ENCODE data around the gene MRPL36.
"Not testable (repeated sequence)": the region's sequence is repeated elsewhere in the genome, so short reads cannot be mapped to it uniquely, and the experiment has no call there.

Gene MRPL36

DNA sequence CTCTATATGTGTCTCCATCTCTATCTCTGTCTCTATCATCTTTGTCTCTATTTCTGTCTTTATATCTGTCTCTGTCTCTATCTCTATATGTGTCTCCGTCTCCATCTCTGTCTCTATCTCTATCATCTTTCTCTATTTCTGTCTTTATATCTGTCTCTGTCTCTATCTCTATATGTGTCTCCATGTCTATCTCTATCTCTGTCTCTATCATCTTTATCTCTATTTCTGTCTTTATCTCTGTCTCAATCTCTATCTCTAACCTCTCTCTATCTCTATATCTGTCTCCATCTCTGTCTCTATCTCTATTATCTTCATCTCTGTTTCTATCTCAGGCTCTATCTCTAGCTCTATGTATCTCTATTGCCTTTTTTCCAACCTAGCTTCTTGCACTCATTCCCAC, 46.1 kb upstream of the MRPL36 start:
- no peak overlapping the region for H3K4me3 ChIP-seq (ENCODE audit: low read length)
- H3K4me1 ChIP-seq (ENCODE audit: low read length): no peaks in the 10 kb centered on the region

DNA sequence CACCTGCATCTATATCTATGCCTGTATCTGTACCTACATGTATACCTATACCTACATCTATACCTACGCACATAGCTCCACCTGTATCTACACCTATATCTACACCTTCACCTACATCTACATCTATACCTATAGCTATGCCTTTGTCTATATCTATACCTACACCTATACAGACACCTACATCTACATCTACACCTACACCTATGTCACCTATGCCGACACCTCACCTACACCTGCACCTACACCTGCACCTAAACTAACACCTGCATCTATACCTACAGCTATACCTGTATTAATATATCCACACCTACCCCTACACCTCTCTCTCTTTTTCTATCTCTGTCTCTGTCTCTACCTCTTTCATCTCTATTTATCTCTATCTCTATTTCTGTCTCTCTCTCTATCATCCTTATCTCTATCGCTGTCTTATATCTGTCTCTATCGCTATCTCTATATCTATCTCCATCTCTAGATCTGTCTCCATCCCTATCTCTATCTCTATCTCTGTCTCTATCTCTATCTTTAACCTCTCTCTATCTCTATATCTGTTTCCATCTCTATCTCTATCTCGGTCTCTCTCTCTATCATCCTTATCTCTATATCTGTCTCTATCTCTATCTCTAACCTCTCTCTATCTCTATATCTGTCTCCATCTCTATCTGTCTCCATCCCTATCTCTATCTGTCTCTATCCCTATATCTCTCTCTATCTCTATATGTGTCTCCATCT, 45.2 kb upstream of the MRPL36 start:
- TF ChIP-seq EZH2phosphoT487 (IDR thresholded peaks at IDR 0.05; ENCODE audit: low read depth) (no peak), CTCF (IDR thresholded peaks at IDR 0.05; ENCODE audit: low read depth, low read length) (no peak)
- no peaks in the 10 kb centered on the region for H3K9me3 ChIP-seq (ENCODE audit: insufficient read depth, low read length)
- no peak overlapping the region for H3K4me3 ChIP-seq (ENCODE audit: low read length)
- no peaks in the 10 kb centered on the region for H4K20me1 ChIP-seq (ENCODE audit: insufficient read depth, low read length)
- no peaks in the 10 kb centered on the region for H3K79me2 ChIP-seq (ENCODE audit: low read length)
- no peak overlapping the region for H2AFZ ChIP-seq (ENCODE audit: low read depth, low read length)
- H3K4me1 ChIP-seq (ENCODE audit: low read length): no peaks in the 10 kb centered on the region
- H3K9ac ChIP-seq (ENCODE audit: low read length): no peak overlapping the region
- H3K27ac ChIP-seq (ENCODE audit: low read length): no peak overlapping the region
- H3K27me3 ChIP-seq (ENCODE audit: low read depth, low read length): no peaks in the 10 kb centered on the region
- no peak overlapping the region for H3K4me2 ChIP-seq (ENCODE audit: low read length)
- H3K36me3 ChIP-seq (replicated peaks; ENCODE audit: low read depth, low read length): no peaks in the 10 kb centered on the region

More for the DNA sequence above, 46.1 kb upstream of the MRPL36 start:
- Histone ChIP-seq H3K36me3 (replicated peaks; ENCODE audit: low read depth, low read length) (no peaks in the 10 kb centered on the region), H3K79me2 (ENCODE audit: low read length) (no peaks in the 10 kb centered on the region), H3K9me3 (ENCODE audit: insufficient read depth, low read length) (no peaks in the 10 kb centered on the region), H3K27me3 (ENCODE audit: low read depth, low read length) (no peaks in the 10 kb centered on the region), H2AFZ (ENCODE audit: low read depth, low read length) (no peak overlapping the region), H3K27ac (ENCODE audit: low read length) (no peak overlapping the region), H4K20me1 (ENCODE audit: insufficient read depth, low read length) (no peaks in the 10 kb centered on the region), H3K4me2 (ENCODE audit: low read length) (no peak overlapping the region), H3K9ac (ENCODE audit: low read length) (no peak overlapping the region)
- TF ChIP-seq CTCF (IDR thresholded peaks at IDR 0.05; ENCODE audit: low read depth, low read length) (no peak), EZH2phosphoT487 (IDR thresholded peaks at IDR 0.05; ENCODE audit: low read depth) (no peak)

DNA sequence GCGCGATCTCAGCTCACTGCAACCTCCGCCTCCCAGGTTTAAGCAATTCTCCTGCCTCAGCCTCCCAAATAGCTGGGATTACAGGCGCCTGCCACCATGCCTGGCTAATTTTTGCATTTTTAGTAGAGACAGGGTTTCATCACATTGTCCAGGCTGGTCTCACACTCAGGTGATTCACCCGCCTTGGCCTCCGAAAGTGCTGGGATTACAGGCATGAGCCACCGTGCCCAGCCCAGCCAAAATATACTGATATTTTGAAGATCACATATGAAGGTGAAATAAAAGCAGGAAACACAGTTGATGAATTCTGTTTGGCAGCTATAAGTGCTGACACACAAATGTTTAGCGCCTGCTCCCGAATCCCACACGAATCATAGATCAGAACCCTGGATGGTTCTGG, 44.1 kb upstream of the MRPL36 start:
- H3K4me3 ChIP-seq (ENCODE audit: low read length); H3K79me2 ChIP-seq (ENCODE audit: low read length); H2AFZ ChIP-seq (ENCODE audit: low read depth, low read length); H3K9ac ChIP-seq (ENCODE audit: low read length); H3K4me1 ChIP-seq (ENCODE audit: low read length); H3K27ac ChIP-seq (ENCODE audit: low read length); H4K20me1 ChIP-seq (ENCODE audit: insufficient read depth, low read length); H3K36me3 ChIP-seq (replicated peaks; ENCODE audit: low read depth, low read length); H3K9me3 ChIP-seq (ENCODE audit: insufficient read depth, low read length); H3K4me2 ChIP-seq (ENCODE audit: low read length); H3K27me3 ChIP-seq (ENCODE audit: low read depth, low read length): not testable (repeated sequence)

DNA sequence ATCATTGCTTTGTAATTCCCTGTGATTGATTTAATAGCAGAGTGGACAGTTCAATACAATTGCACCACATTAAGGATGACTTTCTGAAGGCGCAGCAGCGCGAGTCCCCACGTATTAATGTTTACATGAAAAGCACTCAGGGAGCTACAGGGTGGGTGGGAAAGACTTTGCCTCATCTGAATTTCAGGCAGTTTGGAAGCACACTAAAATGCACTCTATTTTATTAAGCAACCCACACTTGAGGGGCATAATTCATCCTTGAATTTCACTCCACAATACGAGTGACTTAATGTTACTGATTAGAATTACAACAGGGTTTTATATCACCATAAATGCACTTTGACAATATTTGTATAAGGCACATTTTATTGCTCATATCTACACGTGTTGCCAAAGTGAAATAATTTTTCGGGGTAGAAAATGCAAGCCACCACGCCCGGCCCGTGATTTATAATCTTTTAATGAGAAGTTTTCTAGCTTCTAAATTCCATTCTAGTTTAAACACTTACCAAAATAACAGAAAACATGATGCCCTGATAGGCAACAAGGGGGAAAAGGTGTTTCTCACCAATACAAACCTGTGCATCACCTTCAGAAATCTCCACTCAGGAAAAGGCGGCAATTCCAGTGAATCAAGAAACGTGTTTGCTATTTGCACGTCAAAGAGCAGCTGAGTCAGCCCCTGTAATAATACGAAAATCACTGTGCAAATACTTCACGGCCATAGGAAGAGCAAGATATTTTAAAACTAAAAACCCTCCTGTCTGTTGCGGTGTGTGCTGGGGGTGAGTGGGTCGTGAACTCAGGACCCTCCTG, 42.6 kb upstream of the MRPL36 start:
- TF ChIP-seq CTCF (IDR thresholded peaks at IDR 0.05; ENCODE audit: low read depth, low read length) (no peak), EZH2phosphoT487 (IDR thresholded peaks at IDR 0.05; ENCODE audit: low read depth) (no peak)
- H3K79me2 ChIP-seq (ENCODE audit: low read length): no peaks in the 10 kb centered on the region
- no peak overlapping the region for H3K4me3 ChIP-seq (ENCODE audit: low read length)
- H4K20me1 ChIP-seq (ENCODE audit: insufficient read depth, low read length): no peaks in the 10 kb centered on the region
- no peaks in the 10 kb centered on the region for H3K4me1 ChIP-seq (ENCODE audit: low read length)
- H3K27ac ChIP-seq (ENCODE audit: low read length): no peak overlapping the region
- H3K9ac ChIP-seq (ENCODE audit: low read length): no peak overlapping the region
- no peak overlapping the region for H3K4me2 ChIP-seq (ENCODE audit: low read length)
- H2AFZ ChIP-seq (ENCODE audit: low read depth, low read length): no peak overlapping the region
- H3K36me3 ChIP-seq (replicated peaks; ENCODE audit: low read depth, low read length): no peaks in the 10 kb centered on the region
- no peaks in the 10 kb centered on the region for H3K9me3 ChIP-seq (ENCODE audit: insufficient read depth, low read length)
- no peaks in the 10 kb centered on the region for H3K27me3 ChIP-seq (ENCODE audit: low read depth, low read length)

Measured in OCI-LY3 (cell line).